Thyroid gland (tissue), 4 donors: ENCODE results near the gene HSPA9.

Experiments used
- POLR2A ChIP-seq, 2 donors: fragments of 450-650 bp; IDR thresholded peaks; one replicate each; pipeline ENCODE4 v1.6.1; 2017; ENCODE audit warnings: antibody characterized with exemption in 2 of 2, mild to moderate bottlenecking in 2 of 2, moderate library complexity in 1 of 2
- TF ChIP-seq, protein P1 (sequence below), 6 experiments: fragments of 200-600 bp in 3 of 6; fragments of 450-650 bp in 3 of 6; sonication (generic) in 3 of 6; IDR thresholded peaks; one replicate each; pipeline ENCODE4 v1.5.1; 2016 to 2019; ENCODE audit warnings: antibody characterized with exemption in 6 of 6, mild to moderate bottlenecking in 2 of 6, inconsistent platforms in 1 of 6, moderate library complexity in 1 of 6

GRCh38 chr5:138594305-138595058 lies 19.3 kb upstream of the HSPA9 start:
- TF ChIP-seq POLR2A (IDR thresholded peaks at IDR 0.05), result no peak
- TF ChIP-seq, protein P1, sequence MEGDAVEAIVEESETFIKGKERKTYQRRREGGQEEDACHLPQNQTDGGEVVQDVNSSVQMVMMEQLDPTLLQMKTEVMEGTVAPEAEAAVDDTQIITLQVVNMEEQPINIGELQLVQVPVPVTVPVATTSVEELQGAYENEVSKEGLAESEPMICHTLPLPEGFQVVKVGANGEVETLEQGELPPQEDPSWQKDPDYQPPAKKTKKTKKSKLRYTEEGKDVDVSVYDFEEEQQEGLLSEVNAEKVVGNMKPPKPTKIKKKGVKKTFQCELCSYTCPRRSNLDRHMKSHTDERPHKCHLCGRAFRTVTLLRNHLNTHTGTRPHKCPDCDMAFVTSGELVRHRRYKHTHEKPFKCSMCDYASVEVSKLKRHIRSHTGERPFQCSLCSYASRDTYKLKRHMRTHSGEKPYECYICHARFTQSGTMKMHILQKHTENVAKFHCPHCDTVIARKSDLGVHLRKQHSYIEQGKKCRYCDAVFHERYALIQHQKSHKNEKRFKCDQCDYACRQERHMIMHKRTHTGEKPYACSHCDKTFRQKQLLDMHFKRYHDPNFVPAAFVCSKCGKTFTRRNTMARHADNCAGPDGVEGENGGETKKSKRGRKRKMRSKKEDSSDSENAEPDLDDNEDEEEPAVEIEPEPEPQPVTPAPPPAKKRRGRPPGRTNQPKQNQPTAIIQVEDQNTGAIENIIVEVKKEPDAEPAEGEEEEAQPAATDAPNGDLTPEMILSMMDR (IDR thresholded peaks at IDR 0.05), result peak in 1 of 6 experiments; percentile 38
